Measurements from ENCODE around the gene AIP. TPM values are rescaled to one million over a fixed set of nuclear protein-coding genes. Genes with fewer than 3 reads are reported as not detected.

The AIP gene
- total and polyA plus RNA-seq, 2 of the 8 experiments (the other 6 are each of a cell fraction or from before 2014, with no cell fraction given) = 29.8 to 54.4 TPM

DNA sequence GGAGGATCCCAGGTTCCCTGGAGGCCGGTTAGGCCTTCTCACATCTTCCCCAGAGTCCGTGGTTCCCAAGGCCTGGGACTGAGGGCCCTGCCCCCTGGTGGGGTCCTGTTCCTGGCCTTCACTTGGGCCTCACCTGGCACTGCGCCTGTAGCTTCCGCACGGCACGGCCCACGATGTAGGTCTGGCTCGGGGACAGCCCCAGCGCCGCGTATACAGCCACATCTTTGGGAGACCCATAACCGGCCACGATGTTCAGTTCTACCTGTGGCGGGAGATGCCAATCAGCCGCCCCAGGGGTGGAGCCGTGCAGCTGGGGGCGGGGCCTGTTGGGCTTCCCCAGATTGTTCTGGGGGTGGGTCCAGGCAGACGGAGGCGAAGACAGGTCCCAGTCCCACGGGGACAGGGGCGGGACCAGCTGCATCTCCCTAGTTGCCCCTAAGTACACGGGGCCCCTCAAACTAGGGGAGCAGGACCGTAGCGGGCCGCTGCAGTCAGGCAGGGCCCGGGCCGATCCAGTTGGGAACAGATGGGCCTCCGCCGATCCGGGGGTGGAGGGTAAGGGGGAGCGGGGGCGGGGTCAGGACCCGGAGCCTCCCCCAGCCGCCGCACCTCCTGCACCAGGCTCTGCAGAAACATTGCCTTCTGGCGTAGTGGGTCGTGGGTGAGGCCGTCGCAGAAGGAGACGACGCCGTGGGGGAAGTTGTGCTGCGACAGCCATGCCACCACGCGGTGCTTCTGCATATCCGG is 10.1 kb downstream of the AIP start (continued):
- TF ChIP-seq JUN (IDR thresholded peaks at IDR 0.05; ENCODE audit: low read depth, low read length) = no peak
- TF ChIP-seq POLR2A (IDR thresholded peaks at IDR 0.05; ENCODE audit: control extremely low read depth in 1 of 2, low read depth in 2 of 2, low read length in 2 of 2) = no peak
- no peak for TF ChIP-seq POLR2AphosphoS5 (IDR thresholded peaks at IDR 0.05; ENCODE audit: low read depth, low read length)
- no peak for TF ChIP-seq HDAC6 (IDR thresholded peaks at IDR 0.05; ENCODE audit: low read depth, low read length)
- TF ChIP-seq, protein P1, sequence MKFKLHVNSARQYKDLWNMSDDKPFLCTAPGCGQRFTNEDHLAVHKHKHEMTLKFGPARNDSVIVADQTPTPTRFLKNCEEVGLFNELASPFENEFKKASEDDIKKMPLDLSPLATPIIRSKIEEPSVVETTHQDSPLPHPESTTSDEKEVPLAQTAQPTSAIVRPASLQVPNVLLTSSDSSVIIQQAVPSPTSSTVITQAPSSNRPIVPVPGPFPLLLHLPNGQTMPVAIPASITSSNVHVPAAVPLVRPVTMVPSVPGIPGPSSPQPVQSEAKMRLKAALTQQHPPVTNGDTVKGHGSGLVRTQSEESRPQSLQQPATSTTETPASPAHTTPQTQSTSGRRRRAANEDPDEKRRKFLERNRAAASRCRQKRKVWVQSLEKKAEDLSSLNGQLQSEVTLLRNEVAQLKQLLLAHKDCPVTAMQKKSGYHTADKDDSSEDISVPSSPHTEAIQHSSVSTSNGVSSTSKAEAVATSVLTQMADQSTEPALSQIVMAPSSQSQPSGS (IDR thresholded peaks at IDR 0.05; ENCODE audit: low read length) = no peak
- no peak for TF ChIP-seq CEBPB (IDR thresholded peaks at IDR 0.05; ENCODE audit: low read depth, low read length)
- TF ChIP-seq YY1 (IDR thresholded peaks at IDR 0.05; ENCODE audit: low read depth, low read length) = no peak
- no peak for TF ChIP-seq BACH1 (IDR thresholded peaks at IDR 0.05; ENCODE audit: low read length)
- no peak for TF ChIP-seq SIX5 (IDR thresholded peaks at IDR 0.05; ENCODE audit: low read depth, low read length)

Data from H1 (cell line).